IPS DF 6.9 (cell line): ENCODE measurements around the gene CAND1.

ENCODE experiments used
- DNase-seq: peaks from one replicate; pipeline ENCODE4 v3.0.0-alpha.2; 2013; ENCODE audit warnings: low read depth, low spot score
- H3K27ac ChIP-seq: one replicate; pipeline ENCODE4 v1.5.1; 2013; ENCODE audit warnings: low read length, control low read depth
- H3K27me3 ChIP-seq: 2 replicates; pipeline ENCODE4 v1.6.1; 2013; ENCODE audit warnings: mild to moderate bottlenecking, low read length; ENCODE audit not compliant: control insufficient read depth, insufficient read depth
- H3K36me3 ChIP-seq: 2 replicates; pipeline ENCODE4 v1.6.1; 2013; ENCODE audit warnings: low read length; ENCODE audit not compliant: control insufficient read depth, insufficient read depth
- H3K4me1 ChIP-seq: 2 replicates; pipeline ENCODE4 v1.6.1; 2013; ENCODE audit warnings: low read length; ENCODE audit not compliant: control insufficient read depth, insufficient read depth
- H3K4me3 ChIP-seq: 2 replicates; pipeline ENCODE4 v1.5.1; 2013; ENCODE audit warnings: mild to moderate bottlenecking, low read length
- H3K9me3 ChIP-seq: 2 replicates; pipeline ENCODE4 v1.6.1; 2013; ENCODE audit warnings: low read length, inconsistent platforms; ENCODE audit not compliant: control insufficient read depth, insufficient read depth
- WGBS: extraction: QIAGEN DNeasy Blood & Tissue Kit; methylation state at CpG from one replicate; pipeline ENCODE4 v1.1.7; 2013; ENCODE audit warnings: mixed read lengths, missing lambda C conversion rate; ENCODE audit not compliant: insufficient read length, insufficient coverage; 5-methylcytosine and 5-hydroxymethylcytosine counted together

CAND1 gene

DNA sequence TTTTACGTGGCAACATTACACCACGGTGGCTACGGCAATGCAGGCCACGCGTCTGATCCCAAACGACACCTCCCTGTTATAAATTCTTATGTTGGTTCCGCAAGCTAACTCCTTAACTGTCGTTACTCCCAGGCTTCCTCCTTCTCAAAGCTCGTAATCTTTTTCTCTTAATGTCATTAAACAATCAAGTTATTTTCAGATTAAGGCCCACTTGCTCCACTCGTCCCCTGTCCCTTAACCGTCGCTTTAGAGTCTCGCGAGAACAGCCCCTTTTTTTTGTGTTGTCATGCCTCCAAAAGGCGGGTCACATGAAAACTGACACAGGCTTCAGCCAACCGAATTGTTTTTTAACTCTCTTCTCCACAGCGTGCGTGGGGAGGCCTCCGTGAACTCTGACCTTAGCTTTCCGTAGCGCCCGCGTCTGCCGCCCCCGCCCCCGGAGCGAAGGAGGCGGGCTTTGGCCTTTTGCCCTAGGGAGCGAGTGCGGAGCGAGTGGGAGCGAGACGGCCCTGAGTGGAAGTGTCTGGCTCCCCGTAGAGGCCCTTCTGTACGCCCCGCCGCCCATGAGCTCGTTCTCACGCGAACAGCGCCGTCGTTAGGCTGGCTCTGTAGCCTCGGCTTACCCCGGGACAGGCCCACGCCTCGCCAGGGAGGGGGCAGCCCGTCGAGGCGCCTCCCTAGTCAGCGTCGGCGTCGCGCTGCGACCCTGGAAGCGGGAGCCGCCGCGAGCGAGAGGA, at the start of gene CAND1:
CAND1 (plus strand) TSS at position 463 of the 737 bp plus-strand sequence. CDS start 360 bp downstream, outside the sequence.
- no peak within 1 kb of the TSS for H3K27ac ChIP-seq
- H3K36me3 ChIP-seq: no peaks in the 10 kb centered on the region
- no peaks in the 10 kb centered on the region for H3K4me1 ChIP-seq
- no CpG with 5 or more reads among the region's 61 CpGs for whole genome bisulfite sequencing
- H3K9me3 ChIP-seq: no peaks in the 10 kb centered on the region
- H3K27me3 ChIP-seq: no peaks in the 10 kb centered on the region; the same call in 1 of the 2 replicates
- peak within 1 kb of the TSS; percentile 95 for H3K4me3 ChIP-seq
- peak; percentile 93 for DNase-seq

GRCh38 chr12:67220065-67220464, 49.1 kb upstream of the CAND1 start:
- peak; percentile 25 for DNase-seq
- H3K9me3 ChIP-seq: no peaks in the 10 kb centered on the region
- no CpG with 5 or more reads among the region's 4 CpGs for WGBS

DNA sequence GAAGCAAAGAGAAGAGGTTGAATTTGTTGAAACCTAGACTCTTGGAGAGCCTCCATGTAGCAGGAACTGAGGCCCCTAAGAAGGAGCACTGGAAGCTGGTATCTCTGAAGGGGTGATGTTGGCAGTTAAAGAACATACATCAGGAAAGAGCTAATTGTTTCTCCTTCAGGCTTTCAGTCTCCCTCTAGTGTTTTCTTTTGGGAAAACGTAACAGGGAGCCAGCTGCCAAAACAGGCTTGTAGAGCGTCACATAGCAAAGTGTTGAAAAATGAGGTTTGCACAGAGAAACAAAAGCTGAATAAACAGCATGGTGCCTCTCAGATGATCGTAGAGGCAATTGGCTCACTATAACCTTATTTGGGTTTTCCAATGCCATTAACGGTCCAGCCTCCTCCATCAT, 46.9 kb upstream of the CAND1 start:
- Histone ChIP-seq H3K9me3 (no peaks in the 10 kb centered on the region), H3K27me3 (no peaks in the 10 kb centered on the region), H3K4me3 (no peak overlapping the region), H3K27ac (no peak overlapping the region), H3K4me1 (no peaks in the 10 kb centered on the region), H3K36me3 (no peaks in the 10 kb centered on the region)
- DNase-seq: peak; percentile 22
- WGBS: no CpG with 5 or more reads among the region's 4 CpGs

More at GRCh38 chr12:67220065-67220464, 49.1 kb upstream of the CAND1 start:
- Histone ChIP-seq H3K27me3 (no peaks in the 10 kb centered on the region), H3K27ac (no peak overlapping the region), H3K36me3 (no peaks in the 10 kb centered on the region), H3K4me3 (no peak overlapping the region), H3K4me1 (no peaks in the 10 kb centered on the region)

- no peaks in the 10 kb centered on the region for H3K36me3 ChIP-seq
- no peaks in the 10 kb centered on the region for H3K27me3 ChIP-seq
- no peaks in the 10 kb centered on the region for H3K9me3 ChIP-seq
- no CpG with 5 or more reads among the region's 3 CpGs for WGBS
- H3K4me3 ChIP-seq: no peak overlapping the region
- DNase-seq: no peak
- no peaks in the 10 kb centered on the region for H3K4me1 ChIP-seq
- H3K27ac ChIP-seq: no peak overlapping the region
Observed at GRCh38 chr12:67223225-67223624, 45.9 kb upstream of the CAND1 start.

DNA sequence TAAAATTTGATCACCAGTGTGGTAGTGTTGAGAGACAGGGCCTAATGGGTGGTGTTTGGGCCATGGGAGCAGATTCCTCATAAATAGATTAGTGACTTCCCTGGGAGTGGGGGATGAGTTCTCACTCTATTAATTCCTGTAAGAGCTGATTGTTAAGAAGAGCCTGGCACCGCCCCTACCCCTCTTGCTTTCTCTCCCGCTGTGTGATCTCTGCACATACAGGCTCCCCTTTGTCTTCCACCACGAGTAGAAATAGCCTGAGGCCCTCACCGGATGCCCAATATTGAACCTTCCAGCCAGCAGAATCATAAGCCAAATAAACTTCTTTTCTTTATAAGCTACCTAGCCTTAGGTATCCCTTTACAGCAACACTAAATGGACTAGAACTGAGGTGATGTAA, 31.9 kb upstream of the CAND1 start:
- WGBS: no CpG with 5 or more reads among the region's 4 CpGs
- DNase-seq: no peak
- no peaks in the 10 kb centered on the region for H3K4me1 ChIP-seq
- no peaks in the 10 kb centered on the region for H3K36me3 ChIP-seq
- no peaks in the 10 kb centered on the region for H3K27me3 ChIP-seq
- no peak overlapping the region for H3K4me3 ChIP-seq
- H3K9me3 ChIP-seq: no peaks in the 10 kb centered on the region
- no peak overlapping the region for H3K27ac ChIP-seq

GRCh38 chr12:67239061-67239460, 30.1 kb upstream of the CAND1 start:
- no CpG with 5 or more reads among the region's 2 CpGs for WGBS
- Histone ChIP-seq H3K27me3 (no peaks in the 10 kb centered on the region), H3K36me3 (no peaks in the 10 kb centered on the region), H3K9me3 (no peaks in the 10 kb centered on the region), H3K4me1 (no peaks in the 10 kb centered on the region), H3K27ac (no peak overlapping the region), H3K4me3 (no peak overlapping the region)
- no peak for DNase-seq

GRCh38 chr12:67241482-67241881, 27.7 kb upstream of the CAND1 start:
- H3K36me3 ChIP-seq: no peaks in the 10 kb centered on the region
- no peak overlapping the region for H3K4me3 ChIP-seq
- no peaks in the 10 kb centered on the region for H3K9me3 ChIP-seq
- no peak for DNase-seq
- no peaks in the 10 kb centered on the region for H3K27me3 ChIP-seq
- no peaks in the 10 kb centered on the region for H3K4me1 ChIP-seq
- no peak overlapping the region for H3K27ac ChIP-seq
- WGBS: no CpG with 5 or more reads among the region's 3 CpGs

GRCh38 chr12:67243260-67243659, 25.9 kb upstream of the CAND1 start:
- Histone ChIP-seq H3K4me1 (no peaks in the 10 kb centered on the region), H3K36me3 (no peaks in the 10 kb centered on the region), H3K4me3 (no peak overlapping the region), H3K9me3 (no peaks in the 10 kb centered on the region), H3K27ac (no peak overlapping the region), H3K27me3 (no peaks in the 10 kb centered on the region)
- no peak for DNase-seq

- WGBS: no CpG with 5 or more reads among the region's 4 CpGs
- no peaks in the 10 kb centered on the region for H3K9me3 ChIP-seq
Observed at GRCh38 chr12:67245571-67245970, 23.6 kb upstream of the CAND1 start.

DNA sequence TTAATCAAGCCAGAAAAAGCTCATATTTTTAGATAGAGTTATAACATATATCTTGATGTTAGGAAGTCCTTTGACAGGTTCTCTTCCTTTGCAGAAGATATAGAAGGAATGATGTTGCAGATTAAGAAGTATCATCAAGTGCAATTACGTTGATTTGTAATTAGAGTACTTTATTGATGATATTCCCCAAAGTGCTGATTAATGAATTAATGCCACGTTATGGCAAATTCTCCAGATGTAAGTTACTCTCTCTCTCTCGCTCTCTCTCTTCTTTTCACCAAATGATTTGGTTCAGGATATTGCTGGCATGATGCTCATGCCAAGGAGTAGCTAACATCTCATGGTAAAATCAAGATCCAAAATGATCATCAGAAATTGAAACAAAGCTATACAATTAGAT, 18.1 kb upstream of the CAND1 start:
- H3K9me3 ChIP-seq: no peaks in the 10 kb centered on the region
- H3K27me3 ChIP-seq: no peaks in the 10 kb centered on the region
- no CpG with 5 or more reads among the region's 3 CpGs for WGBS
- H3K36me3 ChIP-seq: no peaks in the 10 kb centered on the region
- no peak overlapping the region for H3K27ac ChIP-seq
- no peak for DNase-seq
- H3K4me3 ChIP-seq: no peak overlapping the region
- no peaks in the 10 kb centered on the region for H3K4me1 ChIP-seq

More at GRCh38 chr12:67245571-67245970, 23.6 kb upstream of the CAND1 start:
- Histone ChIP-seq H3K4me3 (no peak overlapping the region), H3K27me3 (no peaks in the 10 kb centered on the region), H3K27ac (no peak overlapping the region), H3K4me1 (no peaks in the 10 kb centered on the region), H3K36me3 (no peaks in the 10 kb centered on the region)
- DNase-seq: no peak
